ENCODE results near the gene PSMC2.
A peak's percentile ranks its signal among the peaks of the same experiment; 100 is the strongest.

The PSMC2 gene

DNA sequence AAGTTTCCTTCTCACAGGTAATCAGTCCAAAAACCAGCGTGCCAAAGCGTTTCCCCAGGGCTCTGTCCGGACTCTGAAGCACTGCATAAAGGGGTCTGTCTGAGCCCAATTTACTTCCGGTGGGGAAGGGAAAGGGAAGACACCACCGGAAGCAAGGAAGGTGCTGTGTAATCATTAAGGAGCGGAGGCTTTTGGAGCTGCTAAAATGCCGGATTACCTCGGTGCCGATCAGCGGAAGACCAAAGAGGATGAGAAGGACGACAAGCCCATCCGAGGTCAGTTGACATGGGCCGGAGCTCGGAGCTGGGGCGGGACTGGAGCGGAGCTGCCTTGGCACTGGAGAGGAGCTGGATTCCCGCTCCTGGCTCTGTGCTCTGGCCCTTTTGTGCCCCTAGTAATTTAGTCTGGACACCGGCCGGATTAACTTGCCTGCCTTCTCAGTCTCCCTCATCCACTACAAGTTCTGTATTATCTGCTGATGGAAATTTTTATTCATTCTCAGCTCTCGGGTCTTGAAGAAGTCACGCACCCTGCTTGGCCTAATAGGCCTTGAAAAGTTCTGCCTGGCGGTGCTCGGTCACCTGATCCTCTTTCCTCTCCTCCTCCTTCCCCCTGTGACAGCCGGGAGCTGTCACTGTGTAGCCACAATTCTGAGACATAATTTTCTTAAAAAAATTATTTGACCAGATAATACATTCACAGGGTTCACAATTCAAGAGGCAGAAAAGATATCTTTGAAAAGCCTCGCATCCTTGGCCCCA is at the start of gene PSMC2:
Gene PSMC2, plus strand, starts transcription at position 137 of the 761 bp plus-strand sequence. Its CDS starts 69 bp downstream, at position 206.
- peak; percentile 90 for DNase-seq (ENCODE audit: low read depth, low spot score)

DNA sequence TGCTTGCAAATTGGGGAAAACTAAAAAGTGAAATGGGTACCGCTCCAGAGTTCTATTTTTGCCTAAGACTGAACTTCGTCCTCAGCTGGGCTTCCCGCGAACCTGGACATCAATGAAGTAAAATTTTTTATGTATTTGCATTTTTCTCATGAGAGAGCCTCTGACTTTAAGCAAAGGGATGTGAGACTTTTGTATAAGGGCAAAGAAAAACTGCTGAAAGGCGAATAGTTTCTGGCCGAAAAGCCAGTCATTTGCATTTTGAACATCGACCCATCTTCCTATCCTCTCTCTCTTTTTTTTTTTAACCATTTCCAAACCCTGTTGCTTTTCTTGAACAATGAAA is 49.6 kb upstream of the PSMC2 start:
- no peak for DNase-seq (ENCODE audit: low read depth, low spot score)

DNA sequence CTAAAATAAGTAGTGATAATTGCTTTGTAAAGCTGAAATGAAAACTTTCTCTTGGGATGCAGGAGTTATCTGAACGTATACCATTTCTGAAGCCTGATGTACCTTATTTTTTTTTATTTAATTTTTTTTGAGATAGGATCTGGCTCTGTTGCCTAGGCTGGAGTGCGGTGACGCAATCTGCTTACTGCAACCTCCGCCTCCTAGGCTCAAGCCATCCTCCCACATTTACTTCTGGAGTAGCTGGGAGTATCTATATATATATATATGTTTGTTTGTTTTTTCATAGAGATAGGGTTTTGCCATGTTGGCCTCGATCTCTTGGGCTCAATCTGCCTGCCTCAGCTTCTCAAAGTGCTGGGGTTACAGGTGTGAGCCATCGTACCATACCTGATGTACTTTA is 47.8 kb upstream of the PSMC2 start:
- DNase-seq (ENCODE audit: low read depth, low spot score), result no peak

DNA sequence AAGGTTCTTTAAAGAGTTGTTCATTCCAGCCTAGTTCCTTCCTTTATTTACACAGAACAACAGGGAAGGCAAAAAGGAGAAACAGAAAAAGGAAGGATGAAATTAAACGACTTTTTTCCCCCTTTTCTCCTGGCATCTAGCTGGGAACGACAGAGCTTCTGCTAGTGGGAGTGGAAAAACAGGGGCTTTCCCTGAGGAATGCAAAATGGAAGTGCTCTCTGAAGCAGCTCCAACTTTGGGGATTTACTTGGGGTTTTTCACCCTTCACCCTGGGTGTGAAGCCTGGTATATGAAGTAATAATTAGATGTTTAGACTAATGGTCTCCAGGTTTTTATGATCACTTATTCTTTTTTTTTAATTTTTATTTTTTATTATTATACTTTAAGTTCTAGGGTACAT is 46.0 kb upstream of the PSMC2 start:
- no peak for DNase-seq (ENCODE audit: low read depth, low spot score)

DNA sequence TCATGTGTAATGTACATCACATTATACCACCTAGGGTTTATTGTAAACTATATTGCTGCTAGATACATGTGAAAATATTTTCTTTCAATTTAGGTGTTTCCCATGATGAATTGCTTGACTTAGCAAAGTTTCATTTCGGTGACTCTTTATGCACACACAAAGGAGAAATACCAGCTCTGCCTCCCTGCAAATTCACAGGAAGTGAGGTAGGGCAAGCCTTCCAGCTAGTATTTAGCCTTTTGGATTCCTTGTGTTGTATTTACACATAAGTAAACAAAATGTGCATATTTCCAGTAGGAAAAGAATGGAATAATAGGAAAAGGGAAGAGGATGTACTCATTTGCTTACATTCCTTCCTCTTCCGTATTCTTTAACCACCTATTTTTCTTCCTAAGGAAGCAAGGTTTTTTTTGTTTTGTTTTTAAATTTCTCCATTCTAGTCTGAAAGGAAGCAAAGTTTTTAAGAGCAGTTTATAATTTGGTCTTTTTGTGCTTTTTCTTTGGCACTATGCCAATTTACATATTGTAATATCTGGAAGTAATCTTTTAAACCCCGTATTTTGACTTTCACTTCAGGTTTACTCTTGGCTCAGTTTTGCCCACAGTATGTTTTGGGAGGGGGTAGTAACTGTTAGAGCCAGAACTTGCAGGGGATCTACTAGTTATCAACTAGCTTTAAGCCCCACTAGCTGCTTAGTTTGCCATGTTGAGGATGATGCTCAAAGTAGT is 39.8 kb upstream of the PSMC2 start:
- no peak for DNase-seq (ENCODE audit: low read depth, low spot score)

DNA sequence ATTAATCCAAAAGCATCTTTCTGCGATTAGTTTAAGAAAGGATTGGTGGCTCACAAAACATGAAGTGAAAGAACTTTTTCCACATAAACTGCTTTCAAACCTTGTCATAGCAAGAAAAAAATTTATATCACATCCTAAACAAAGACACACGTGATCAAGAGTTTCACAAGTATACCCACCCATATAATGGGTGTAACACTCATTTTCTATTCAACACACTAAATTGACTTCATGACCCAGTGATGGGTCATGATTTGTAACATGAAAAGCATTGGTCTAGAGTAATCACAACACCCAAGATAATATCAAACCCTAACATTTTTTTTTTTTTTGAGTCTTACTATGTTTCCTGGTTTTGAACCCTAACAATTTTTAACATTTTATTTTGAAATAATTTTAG is 32.6 kb upstream of the PSMC2 start:
- no peak for DNase-seq (ENCODE audit: low read depth, low spot score)

DNA sequence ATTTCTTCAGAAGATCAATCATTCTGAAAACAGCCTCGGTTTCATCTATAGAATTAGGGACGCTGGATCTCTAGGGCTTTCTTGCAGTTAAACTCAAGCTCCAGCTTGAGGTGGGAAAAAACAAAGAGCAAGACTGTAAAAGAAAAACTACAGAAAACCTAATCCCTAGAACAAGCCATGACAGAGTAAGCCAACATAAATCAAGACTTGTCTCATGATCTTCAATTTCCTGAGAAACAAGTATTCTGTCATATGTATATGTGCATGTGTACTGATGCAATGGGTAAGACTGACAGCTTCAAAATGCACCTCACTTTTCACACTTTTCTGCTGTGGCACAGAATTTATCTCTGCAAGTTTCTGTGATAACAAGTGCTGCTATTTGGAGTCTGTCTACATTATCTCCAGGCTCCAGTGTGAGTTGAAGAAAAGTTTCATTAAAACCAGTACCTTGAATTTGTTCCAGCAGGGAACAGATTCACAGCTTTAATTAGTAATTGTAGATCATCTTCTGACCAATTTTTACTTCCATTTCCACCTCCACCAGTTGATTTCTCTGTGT is 31.0 kb upstream of the PSMC2 start:
- DNase-seq (ENCODE audit: low read depth, low spot score), result no peak

DNA sequence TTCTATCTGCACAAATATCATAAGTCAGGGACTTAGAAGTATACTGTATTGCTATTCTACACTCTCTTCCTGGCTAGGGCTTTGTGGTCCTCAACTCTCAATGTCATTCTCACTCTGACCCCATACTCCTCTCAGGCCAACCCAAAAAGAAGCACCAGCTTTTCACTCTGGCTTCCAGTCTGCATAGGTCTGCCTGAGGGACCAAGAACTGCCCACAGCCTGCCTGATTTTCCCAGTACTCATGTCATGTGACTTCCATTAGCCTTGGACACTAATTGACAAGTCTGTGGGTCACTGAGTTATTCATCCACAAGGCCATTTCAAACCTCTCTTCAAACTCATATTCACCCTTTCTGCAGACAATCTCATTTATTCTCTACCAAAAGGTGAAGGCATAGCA is 30.4 kb upstream of the PSMC2 start:
- DNase-seq (ENCODE audit: low read depth, low spot score), result no peak

DNA sequence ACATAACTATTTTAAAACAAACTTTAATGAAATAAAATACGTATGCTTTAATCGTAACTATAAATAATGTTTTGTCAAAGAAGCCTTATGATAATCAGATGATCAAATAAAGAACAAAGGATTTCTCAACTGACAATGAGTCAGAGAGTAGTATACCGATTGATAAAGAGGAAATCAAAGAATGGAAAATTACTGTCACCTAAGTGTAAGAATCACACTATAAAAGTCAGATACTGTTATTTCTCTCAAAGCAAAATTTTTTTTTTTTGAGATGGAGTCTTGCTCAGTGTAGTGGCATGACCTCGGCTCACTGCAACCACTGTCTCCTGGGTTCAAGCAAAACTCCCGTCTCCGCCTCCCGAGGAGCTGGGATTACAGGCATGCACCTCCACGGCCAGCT is 21.7 kb upstream of the PSMC2 start:
- no peak for DNase-seq (ENCODE audit: low read depth, low spot score)

DNA sequence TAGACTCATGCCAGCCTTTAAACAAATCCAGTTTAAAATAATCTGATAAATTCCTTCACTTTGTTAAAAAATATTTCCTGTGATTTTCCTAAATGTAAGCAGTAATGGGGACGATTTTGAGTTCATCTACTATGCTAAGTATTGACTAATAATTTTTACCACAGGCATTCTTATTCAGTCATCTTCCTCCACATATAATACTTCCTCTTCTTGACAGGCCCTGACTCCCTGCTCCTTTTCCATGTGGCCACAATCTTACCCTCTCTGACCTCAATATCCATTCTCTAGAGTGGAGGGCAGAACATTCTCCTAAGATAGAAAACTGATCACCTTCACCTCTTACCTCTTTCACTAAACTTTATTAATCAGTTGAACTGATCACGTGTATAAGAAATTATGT is 10.7 kb upstream of the PSMC2 start:
- no peak for DNase-seq (ENCODE audit: low read depth, low spot score)

DNA sequence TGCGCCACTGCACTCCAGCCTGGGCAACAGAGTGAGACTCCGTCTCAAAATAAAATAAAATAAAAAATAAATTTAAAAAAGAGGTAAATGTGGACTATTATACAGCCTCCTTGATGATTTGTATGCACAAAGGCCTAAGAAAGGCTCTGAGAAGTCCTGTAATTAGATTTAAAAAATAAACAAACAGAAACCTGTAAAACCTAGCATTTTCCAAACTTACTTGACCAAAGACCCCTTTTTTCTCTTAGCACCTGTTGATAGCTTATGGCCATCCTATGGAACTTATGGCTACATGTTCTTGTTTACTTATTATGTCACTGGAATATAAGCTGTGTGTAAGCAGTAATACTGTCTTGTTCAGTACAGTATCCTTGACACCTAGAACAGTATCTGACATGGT is 8.6 kb upstream of the PSMC2 start:
- no peak for DNase-seq (ENCODE audit: low read depth, low spot score)

DNA sequence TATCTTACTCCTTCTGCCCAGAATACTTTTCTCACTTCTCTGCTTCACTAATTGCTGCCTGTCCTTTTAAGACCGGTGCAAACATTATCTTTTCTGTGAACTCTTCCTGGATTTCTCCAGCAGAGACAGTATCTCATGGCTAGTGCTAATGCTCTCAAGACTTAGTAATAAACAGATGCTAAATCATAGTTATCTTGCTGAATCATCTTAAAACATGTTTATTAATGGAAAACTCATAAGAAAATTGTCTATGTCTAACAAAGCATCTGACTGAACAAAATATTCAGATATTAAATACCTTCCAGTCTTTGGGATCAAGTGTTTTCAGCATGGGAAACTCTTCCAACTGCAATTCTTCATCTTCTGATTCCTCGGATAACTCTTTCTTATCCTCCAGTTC is 6.0 kb upstream of the PSMC2 start:
- no peak for DNase-seq (ENCODE audit: low read depth, low spot score)

DNA sequence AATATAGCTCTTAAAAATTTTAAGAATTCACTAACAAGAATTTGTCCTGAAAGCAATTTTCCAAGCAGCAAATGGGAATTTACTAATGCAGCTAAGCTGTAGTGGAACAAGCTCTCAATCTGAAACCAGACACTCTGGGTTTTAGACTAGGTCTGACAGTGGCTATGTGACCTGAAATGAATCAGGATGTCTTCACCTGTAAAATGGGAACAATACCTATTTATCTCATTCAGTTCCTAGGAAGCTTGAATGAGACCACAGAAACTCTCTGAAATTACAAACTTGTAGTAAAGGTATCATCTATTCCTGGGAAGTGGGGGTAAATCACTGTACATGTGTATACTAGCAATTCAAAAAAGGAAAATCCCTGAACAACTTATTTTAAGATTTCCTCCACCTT is 4.1 kb upstream of the PSMC2 start:
- DNase-seq (ENCODE audit: low read depth, low spot score), result no peak

DNA sequence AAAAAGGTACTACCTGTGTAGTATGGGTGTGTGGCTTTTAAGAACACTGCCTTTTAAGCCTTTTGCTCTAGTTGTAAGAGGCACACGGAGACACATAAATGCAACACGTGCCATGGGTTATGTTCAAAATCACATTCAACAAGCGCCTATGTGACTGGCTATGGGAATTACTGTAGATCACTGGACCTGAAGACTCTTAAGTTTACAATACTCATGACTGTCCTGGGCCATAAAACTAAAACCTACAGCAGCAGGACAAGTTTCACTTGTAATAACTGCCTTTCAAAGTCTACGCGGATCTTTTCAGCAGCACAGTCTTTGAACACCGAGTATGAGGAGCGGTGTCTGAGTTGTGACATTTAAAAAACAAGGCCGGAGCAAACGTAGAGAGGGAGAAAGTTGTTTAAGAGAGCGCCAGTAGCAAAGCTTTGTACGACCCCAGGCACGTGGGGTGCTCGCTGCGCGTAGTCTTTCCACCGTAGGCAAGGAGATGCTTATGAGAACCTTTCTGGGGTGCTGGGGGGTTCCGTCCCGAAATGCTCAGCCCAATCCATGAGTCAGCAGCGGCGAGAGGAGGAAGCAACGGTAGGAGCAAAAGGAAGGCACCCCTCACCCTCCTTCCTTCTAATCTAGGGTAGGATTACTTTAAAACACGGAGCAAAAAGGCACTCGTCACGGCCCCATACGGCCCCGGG is 3.5 kb upstream of the PSMC2 start:
- DNase-seq (ENCODE audit: low read depth, low spot score), result no peak

DNA sequence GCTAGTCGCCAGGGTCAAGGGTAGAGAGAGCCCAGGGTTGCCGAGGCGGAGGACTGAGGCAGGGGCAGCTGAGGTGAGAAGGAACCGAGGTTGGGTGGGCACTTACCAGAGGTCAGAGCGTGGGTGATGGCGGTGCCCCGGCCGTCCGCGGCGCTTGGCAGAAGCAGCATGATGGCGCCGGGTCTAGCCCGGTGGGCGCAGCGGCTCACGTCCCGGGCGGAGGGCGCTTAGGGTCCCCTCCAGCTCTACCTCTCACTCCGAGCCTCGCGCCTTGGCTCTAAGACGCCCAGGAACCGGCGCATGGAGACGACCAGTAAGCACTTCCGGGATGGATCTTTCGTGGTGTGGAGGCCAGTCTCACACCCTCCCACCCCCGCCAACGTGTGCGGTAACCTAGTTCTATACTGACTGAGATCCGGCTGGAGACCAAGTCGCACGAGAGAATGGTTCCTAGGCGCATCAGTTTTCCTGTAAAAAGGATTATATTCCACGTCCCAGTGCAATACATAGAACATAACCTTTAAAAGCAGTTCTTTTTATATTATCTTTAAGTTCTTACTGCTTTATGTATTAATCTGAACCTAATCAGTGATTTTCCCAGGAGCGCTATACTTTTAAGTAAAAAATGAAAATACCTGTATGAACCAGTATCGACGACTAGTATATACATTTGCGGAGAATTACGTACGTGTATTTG is 2.8 kb upstream of the PSMC2 start, which contains the start of gene DNAJC2:
Gene DNAJC2, minus strand, starts transcription at position 315 of the 697 bp plus-strand sequence. Its CDS starts 145 bp downstream, at position 170.
- peak; percentile 86 for DNase-seq (ENCODE audit: low read depth, low spot score)

DNA sequence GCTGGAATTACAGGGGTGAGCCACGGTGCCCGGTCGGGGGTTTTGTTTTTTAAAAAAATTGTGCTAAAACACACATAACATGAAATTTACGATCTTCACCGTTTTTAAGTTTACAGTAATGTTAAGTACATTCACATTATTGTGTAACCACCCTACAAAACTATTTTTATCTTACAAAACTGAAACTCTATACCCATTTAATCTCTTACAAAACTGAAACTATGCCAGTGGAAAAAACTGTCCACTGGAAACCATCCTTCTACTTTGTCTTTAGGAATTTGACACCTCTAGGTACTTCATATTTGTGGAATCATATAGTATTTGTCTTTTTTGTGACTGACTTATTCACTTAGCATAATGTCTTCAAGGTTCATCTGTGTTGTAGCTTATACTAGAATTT is 1.0 kb upstream of the PSMC2 start:
- no peak for DNase-seq (ENCODE audit: low read depth, low spot score)

DNA sequence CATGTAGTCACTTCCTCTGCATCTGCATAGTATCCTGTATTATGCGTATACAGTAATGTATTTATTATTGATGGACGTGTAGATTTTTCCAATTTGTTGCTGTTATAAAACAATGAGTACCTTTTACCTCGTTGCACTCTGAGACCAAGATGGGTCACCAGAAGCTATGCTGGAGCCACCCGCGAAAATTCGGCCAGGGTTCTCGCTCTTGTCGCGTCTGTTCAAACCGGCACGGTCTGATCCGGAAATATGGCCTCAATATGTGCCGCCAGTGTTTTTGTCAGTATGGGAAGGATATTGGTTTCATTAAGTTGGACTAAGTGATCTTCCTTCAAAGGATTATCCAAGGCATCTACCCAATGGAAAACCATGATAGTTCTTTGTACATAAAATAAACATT is 1.0 kb downstream of the PSMC2 start:
- DNase-seq (ENCODE audit: low read depth, low spot score), result no peak

DNA sequence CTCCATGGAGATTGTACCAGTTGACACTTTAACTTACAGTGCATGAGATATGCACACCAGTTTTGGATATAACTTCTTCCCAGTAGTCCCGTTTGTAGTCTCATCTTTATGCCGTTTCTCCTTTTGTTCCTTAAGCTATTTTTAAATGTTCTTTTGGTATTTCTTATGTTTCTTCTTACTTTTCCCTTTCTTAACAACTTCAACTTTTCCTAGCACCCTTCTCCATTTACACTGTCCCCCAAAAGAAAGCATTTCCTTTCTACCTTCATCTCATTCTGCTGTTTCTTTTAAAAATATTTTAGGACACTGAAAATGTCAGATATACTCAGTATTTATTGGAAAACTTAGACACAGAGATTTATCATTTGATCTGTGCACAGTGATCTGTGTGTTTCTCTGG is 1.5 kb downstream of the PSMC2 start:
- DNase-seq (ENCODE audit: low read depth, low spot score), result no peak

DNA sequence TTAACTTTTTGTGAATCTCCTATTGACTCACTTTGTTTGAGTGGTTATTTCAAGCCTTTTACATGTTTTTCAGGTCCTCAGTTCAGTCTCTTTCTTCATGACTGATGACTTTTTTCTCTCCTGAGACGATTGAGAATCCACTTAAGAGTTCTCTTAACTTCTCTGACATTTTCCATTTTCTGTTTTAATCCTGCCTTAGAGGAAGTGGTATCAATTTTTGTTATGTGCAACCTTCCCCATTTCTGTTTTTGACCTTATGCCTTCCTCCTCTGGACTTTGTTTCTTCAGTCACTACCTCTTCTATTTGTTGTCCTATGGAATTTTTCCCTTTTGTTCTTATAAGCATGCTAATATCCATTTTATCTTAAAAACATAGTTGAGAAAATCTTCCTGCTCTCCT is 2.4 kb downstream of the PSMC2 start:
- DNase-seq (ENCODE audit: low read depth, low spot score), result no peak

DNA sequence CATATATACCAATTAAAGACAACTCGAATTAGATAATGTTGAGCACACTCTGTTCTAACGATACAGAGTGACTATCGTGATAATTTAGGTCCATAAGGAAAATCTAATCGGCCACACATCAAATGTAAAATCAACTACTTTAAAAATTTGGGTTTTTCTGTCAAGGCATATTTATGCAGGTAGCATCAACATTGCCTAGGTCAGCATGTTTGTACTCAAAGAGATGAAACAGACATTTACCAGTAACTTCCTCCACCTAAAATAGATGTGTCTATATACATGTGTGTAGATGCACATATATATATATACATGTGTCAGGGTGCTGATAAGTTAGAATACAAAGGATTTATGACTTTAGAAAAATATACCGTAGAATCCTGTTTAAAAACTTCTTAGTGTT is 22.0 kb downstream of the PSMC2 start:
- no peak for DNase-seq (ENCODE audit: low read depth, low spot score)

DNA sequence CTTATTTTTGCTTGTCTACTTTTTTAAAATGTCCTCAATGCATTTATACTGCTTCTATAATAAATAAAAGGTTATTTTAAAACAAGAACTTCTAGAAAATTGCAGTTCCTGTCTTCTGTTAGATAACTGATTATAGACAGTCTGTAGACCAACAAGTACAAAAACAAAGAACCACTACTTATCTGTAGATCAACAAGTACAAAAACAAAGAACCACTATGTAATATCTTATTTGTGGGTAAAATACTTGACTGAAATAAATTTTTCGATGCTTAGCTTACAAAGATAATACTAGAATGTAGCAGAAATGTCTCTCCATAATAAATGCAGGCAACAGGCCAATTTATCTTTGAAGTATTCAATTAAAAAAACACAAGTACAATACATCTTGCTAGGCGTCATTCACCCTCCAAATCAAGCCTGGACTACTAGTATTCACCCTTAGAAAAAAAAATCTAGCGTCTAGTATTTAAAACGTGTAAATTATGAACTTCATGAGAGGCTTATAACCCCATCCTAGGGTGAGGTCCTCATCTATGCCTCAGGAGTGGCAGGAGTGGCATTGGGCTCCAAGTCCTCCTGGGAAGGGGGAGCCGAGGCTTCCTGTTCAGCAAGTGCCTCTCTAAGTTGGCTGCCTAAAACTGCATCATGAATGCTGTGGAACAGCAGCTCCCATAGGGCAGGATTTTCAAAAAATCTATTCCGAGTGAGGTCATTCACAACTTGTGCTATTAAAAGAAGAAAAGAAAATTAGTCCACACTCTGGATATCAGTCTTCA is 26.6 kb downstream of the PSMC2 start:
- DNase-seq (ENCODE audit: low read depth, low spot score), result no peak

All from ELF-1 (cell line).